Measurements from ENCODE around the gene TMEM179. TPM values are rescaled to one million over a fixed set of nuclear protein-coding genes. Genes with fewer than 3 reads are reported as not detected.
A peak's percentile ranks its signal among the peaks of the same experiment; 100 is the strongest.

The TMEM179 gene
- total RNA-seq, 1 experiment from 2014 or later, result not detected

DNA sequence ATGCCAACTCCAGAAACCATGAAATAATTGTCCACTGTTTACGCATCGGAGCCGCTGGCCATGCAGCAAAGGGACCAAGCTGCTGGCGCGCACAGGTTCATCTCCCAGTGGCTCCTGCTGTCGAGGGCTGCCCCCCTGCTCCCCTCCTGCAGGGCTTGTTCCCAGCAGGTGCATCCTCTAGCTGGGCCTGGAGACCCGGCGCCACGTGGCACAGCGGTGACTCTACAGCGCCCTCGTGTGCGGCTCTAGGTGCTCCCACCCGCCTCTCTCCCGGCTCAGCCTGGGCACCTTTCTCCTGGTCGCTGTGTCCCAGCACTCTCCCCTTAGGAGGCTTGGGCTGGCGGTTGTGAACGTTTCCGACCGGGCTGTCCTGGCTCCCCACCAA lies 47.3 kb upstream of the TMEM179 start:
- no peak for DNase-seq
- Mint-ChIP-seq H3K27ac (ENCODE audit: unreplicated experiment) (no peak overlapping the region), H3K4me3 (ENCODE audit: low read depth, unreplicated experiment) (no peak overlapping the region), H3K9me3 (ENCODE audit: low read depth, unreplicated experiment) (peaks cover 3% of the 10 kb centered on the region), H3K36me3 (ENCODE audit: insufficient read depth, unreplicated experiment) (peaks cover 12% of the 10 kb centered on the region), H3K4me1 (ENCODE audit: low read depth, unreplicated experiment) (no peaks in the 10 kb centered on the region), H3K27me3 (ENCODE audit: unreplicated experiment) (no peaks in the 10 kb centered on the region)
- CTCF ChIA-PET, result interaction anchor here (1.4 kb wide), 1 partner anchor 14 kb away, joined by 7 read pairs; no protein-coding TSS in a partner anchor
- TF ChIP-seq, protein P1, sequence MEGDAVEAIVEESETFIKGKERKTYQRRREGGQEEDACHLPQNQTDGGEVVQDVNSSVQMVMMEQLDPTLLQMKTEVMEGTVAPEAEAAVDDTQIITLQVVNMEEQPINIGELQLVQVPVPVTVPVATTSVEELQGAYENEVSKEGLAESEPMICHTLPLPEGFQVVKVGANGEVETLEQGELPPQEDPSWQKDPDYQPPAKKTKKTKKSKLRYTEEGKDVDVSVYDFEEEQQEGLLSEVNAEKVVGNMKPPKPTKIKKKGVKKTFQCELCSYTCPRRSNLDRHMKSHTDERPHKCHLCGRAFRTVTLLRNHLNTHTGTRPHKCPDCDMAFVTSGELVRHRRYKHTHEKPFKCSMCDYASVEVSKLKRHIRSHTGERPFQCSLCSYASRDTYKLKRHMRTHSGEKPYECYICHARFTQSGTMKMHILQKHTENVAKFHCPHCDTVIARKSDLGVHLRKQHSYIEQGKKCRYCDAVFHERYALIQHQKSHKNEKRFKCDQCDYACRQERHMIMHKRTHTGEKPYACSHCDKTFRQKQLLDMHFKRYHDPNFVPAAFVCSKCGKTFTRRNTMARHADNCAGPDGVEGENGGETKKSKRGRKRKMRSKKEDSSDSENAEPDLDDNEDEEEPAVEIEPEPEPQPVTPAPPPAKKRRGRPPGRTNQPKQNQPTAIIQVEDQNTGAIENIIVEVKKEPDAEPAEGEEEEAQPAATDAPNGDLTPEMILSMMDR (IDR thresholded peaks at IDR 0.05; ENCODE audit: unreplicated experiment), result no peak
- BruUV-seq (replicated peaks), result no TSS peak
- intact Hi-C loops (cut with micrococcal nuclease; ENCODE audit: unreplicated experiment), result no loop called here

DNA sequence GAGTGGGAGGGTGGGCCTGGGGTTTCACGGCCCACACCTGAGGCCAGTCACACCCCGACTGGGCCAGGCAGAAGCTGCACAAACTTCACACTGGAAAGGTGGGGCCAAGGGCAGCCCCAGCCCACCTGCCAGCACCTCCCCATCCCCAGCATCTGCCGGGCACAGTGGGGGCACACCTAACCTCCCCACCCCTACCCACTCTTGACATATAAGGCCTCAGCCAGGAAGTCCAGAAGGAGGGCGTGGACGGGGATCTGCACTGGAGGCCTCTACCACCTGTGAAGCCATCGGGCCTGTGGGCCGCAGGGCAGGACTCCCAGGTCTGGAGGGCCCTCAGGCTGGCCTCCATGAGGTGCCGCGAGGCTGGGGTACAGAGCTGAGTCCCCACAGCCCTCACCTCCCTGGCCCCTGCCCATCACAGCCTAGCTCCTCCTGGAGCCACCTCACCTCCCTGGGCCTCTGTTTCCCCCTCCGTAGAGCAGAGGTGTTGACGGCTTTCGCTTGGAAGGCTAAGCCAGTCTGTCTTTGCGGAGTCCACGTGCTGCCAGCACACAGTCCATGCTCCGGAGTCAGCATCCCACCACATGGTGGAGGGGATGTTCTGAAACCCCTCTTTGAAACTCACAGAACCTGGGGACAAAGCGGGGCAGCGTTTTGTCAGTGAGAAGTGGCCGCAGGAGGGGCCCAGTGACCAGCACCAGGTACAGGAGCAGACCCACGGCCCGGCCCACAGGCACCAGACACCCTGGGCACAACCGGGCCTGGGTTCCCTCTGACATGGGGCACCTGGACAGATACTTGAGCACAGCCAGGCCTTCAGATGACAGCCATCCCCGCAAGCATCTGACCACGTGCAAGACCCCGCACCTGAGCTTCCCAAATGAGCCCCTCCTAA lies 46.7 kb upstream of the TMEM179 start:
- no peak for DNase-seq
- intact Hi-C loops (cut with micrococcal nuclease; ENCODE audit: unreplicated experiment), result no loop called here
- CTCF ChIA-PET, result interaction anchor here (1.3 to 1.4 kb wide), 2 partner anchors 15 to 30 kb away, joined by 7 to 9 read pairs; no protein-coding TSS in a partner anchor
- no TSS peak for BruUV-seq (replicated peaks)
- Mint-ChIP-seq H3K27ac (ENCODE audit: unreplicated experiment) (no peak overlapping the region), H3K9me3 (ENCODE audit: low read depth, unreplicated experiment) (peaks cover 3% of the 10 kb centered on the region), H3K27me3 (ENCODE audit: unreplicated experiment) (no peaks in the 10 kb centered on the region), H3K4me1 (ENCODE audit: low read depth, unreplicated experiment) (no peaks in the 10 kb centered on the region), H3K36me3 (ENCODE audit: insufficient read depth, unreplicated experiment) (peaks cover 12% of the 10 kb centered on the region), H3K4me3 (ENCODE audit: low read depth, unreplicated experiment) (peak overlapping the region; percentile 69)
- TF ChIP-seq, protein P1 (IDR thresholded peaks at IDR 0.05; ENCODE audit: unreplicated experiment), result no peak

DNA sequence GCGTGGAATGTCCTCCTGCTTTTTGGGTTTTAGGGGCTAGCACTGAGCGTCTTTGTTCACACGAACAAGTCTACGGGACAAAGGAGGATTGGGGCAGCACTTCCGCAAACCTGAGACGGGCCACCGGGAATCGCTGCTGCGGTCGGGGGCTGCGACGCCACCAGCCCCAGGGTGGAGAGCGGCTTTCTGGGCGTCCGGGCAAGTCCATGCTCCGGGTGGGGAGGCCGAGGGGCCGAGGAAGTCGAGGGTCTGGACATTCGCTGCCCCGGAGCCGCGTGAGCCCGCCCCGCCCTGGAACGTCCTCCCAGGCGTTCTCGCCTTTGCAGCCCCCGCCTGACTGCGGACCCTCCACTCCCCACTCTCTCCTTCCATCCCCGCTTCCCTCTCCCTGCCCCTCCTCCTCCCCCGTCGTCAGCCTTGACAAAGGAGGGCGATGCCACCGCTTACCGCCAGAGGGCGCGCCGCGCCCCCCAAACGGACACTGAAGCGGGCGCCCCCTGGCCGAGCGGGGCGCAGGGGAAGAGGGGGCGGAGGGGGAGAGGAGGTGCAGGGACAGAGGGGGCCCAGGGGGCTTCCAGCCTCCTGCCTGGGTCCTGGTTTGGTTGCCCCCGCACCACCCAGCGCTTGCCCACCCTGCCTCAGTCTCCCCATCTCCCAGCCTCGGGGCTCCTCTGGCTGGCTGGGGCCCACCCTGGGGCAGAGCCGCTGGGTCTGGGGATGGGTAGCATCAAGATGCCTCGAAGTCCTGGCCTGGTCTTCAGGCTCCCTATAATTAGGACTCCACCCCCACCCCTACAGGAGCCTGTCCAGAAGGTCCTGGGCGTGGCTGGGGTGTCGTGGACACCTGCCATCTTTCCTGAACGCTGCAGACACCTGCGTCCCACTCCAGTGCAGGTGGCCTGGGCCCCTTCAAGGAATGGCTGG lies 45.7 kb upstream of the TMEM179 start:
- intact Hi-C loops (cut with micrococcal nuclease; ENCODE audit: unreplicated experiment), result no loop called here
- no peaks in the 10 kb centered on the region for H3K27me3 Mint-ChIP-seq (ENCODE audit: unreplicated experiment)
- peak; percentile 83 for DNase-seq
- CTCF ChIA-PET, result interaction anchor here (1.3 to 1.4 kb wide), 2 partner anchors 15 to 31 kb away, joined by 7 to 9 read pairs; no protein-coding TSS in a partner anchor
- H3K9me3 Mint-ChIP-seq (ENCODE audit: low read depth, unreplicated experiment), result peaks cover 3% of the 10 kb centered on the region
- H3K36me3 Mint-ChIP-seq (ENCODE audit: insufficient read depth, unreplicated experiment), result peaks cover 12% of the 10 kb centered on the region
- BruUV-seq (replicated peaks), result no TSS peak
- H3K27ac Mint-ChIP-seq (ENCODE audit: unreplicated experiment), result no peak overlapping the region
- TF ChIP-seq, protein P1 (IDR thresholded peaks at IDR 0.05; ENCODE audit: unreplicated experiment), result peak; percentile 98
- no peaks in the 10 kb centered on the region for H3K4me1 Mint-ChIP-seq (ENCODE audit: low read depth, unreplicated experiment)
- peak overlapping the region; percentile 69 for H3K4me3 Mint-ChIP-seq (ENCODE audit: low read depth, unreplicated experiment)

DNA sequence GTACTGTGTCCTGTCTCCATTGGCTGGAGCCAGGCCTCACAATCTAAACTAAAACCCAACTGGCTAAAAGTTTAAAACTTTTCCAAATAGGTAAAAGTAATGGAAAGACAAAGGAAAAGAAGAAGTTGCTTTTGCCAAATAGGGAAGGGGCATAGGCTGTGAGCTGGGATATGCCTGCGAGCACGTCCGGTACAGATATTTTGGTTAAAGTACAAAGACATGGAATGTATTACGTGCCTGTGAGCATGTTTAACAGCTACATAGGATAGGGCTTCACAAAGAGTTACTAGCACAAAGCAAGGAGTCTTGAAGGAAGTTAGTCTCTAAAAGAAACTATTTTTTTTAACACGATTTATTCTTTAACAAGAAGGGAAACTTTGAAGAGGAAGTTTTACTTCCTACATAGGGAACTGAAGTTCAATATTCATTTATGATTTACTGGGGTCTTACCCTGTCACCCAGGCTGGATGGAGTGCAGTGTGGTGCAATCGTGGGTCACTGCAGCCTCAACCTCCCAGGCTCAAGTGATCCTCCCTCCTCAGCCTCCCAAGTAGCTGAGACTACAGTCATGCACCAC lies 43.0 kb upstream of the TMEM179 start:
- no peaks in the 10 kb centered on the region for H3K9me3 Mint-ChIP-seq (ENCODE audit: low read depth, unreplicated experiment)
- peaks cover 12% of the 10 kb centered on the region for H3K36me3 Mint-ChIP-seq (ENCODE audit: insufficient read depth, unreplicated experiment)
- peak overlapping the region; percentile 34 for H3K27ac Mint-ChIP-seq (ENCODE audit: unreplicated experiment)
- CTCF ChIA-PET, result no interaction called here
- no peak for DNase-seq
- no peaks in the 10 kb centered on the region for H3K4me1 Mint-ChIP-seq (ENCODE audit: low read depth, unreplicated experiment)
- TF ChIP-seq, protein P1 (IDR thresholded peaks at IDR 0.05; ENCODE audit: unreplicated experiment), result no peak
- intact Hi-C loops (cut with micrococcal nuclease; ENCODE audit: unreplicated experiment), result loop anchor here (5.0 kb wide), 1 partner anchor 35 kb away; no protein-coding TSS in a partner anchor
- H3K27me3 Mint-ChIP-seq (ENCODE audit: unreplicated experiment), result peaks cover 19% of the 10 kb centered on the region
- H3K4me3 Mint-ChIP-seq (ENCODE audit: low read depth, unreplicated experiment), result no peak overlapping the region
- BruUV-seq (replicated peaks), result no TSS peak

All from Calu3 (cell line).